HG02973 (cell line): Measurements from ENCODE around the gene DNAJC16.

Experiments used
- ATAC-seq: cut with Tn5 transposase; IDR thresholded peaks from one replicate; pipeline ENCODE4 v1.9.1; 2021; ENCODE audit warnings: moderate library complexity; ENCODE audit not compliant: unreplicated experiment

The DNAJC16 gene

GRCh38 chr1:15531682-15532081 lies 5.0 kb downstream of the DNAJC16 start:
- ATAC-seq = no peak

DNA sequence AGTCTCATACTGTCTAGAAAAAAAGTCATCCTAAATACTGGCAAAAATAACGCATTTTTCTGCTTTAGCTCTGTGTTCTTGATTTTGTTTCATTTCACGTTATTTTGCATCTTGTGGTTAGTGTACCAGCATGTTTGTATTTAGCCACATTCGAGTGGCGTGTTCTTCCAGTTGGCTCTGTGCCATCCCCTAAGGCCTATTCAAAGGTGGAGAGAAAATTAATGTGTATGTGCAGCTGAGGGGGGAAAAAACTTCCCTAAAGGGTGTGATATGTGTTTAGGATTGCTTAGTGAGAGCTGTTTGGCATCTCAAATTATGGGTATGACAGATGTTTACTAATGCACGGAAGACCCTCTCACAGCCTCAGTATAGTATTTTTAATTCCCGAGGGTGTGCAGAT lies 12.1 kb downstream of the DNAJC16 start:
- no peak for ATAC-seq

DNA sequence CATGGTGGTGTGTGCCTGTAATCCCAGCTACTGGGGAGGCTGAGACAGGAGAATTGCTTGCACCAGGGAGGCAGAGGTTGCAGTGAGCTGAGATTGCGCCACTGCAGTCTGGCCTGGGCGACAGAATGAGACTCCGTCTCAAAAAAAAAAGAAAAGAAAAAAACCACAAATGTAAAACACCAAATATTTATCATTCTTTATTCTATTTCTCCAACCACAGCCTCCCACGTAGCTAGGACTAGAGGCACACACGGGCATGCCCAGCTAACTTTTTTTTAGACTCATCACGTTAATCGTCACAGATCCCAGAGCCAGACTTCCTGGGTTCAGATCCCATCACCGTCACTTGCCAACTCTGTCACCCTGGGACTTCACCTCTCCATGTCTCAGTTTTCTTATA lies 13.5 kb downstream of the DNAJC16 start:
- no peak for ATAC-seq

- no peak for ATAC-seq
These were observed 14.7 kb downstream of the DNAJC16 start for GRCh38 chr1:15541231-15541792.

GRCh38 chr1:15542388-15543250 lies 16.0 kb downstream of the DNAJC16 start:
- no peak for ATAC-seq

GRCh38 chr1:15543251-15543588 lies 16.6 kb downstream of the DNAJC16 start:
- ATAC-seq = no peak

GRCh38 chr1:15543589-15544568 lies 17.2 kb downstream of the DNAJC16 start:
- no peak for ATAC-seq

GRCh38 chr1:15546641-15547040 lies 20.0 kb downstream of the DNAJC16 start:
- ATAC-seq = no peak

DNA sequence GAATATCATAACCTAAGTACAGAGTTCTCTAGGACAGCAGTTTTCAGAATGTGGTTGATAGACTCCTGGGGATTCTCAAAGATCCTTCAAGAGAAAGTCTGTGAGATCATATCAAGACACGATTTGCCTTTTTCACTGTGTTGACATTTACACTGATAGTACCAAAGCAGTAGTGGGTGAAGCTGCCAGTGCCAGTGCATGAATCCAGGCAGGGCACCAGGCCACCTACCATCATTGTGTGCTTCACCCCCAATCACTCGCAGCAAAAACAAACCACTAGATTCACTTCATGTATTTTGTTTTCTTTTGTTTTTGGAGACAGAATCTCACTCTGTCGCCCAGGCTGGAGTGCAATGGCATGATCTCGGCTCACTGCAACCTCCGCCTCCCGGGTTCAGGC lies 23.9 kb downstream of the DNAJC16 start:
- no peak for ATAC-seq

DNA sequence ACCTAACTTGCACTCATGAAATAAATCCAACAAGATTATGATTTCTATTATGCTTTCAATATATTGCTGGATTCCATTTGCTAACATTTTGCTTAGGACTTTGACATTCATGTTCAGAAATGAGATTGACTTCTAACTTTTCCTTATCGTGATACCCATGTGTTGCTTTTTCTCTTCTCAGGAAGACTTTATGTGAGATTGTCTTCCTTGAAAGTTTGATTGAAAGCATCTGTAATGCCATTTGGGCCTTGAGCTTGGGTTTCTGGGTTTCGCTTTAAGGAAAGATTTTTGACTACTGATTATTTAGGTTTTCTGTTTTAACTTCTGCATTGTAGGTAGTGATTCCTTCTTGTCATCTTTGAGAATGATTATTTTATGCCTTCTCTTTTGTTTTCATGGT lies 30.4 kb downstream of the DNAJC16 start:
- no peak for ATAC-seq

- ATAC-seq = no peak
These were observed 30.9 kb downstream of the DNAJC16 start for GRCh38 chr1:15557594-15557993.

GRCh38 chr1:15558516-15558915 lies 31.9 kb downstream of the DNAJC16 start:
- ATAC-seq = no peak

DNA sequence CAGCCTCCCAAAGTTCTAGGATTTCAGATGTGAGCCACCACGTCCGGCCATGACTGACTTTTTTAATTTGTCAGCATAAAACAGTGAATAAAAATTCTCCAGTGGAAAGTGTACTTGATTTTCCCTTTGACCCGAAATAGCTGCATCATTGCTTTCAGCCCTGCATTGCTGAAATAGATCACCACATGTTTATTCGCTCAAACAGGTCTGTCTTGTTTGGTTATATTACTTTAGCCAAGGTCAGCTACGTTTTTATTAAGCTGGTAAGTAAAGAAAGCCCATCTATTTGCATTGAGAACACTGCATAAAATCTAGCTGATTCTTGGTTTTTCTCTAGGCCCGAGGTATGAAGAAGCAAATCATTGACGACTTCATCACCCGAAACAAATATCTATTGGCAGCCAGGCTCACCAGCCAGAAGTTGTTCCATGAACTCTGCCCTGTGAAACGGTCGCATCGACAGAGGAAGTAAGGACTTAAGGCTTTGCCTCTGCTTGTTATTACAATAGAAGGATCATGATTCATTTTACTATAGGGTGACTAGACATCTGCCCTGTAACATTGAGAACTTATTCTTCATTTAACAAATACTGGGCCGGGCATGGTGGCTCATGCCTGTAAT lies 32.7 kb downstream of the DNAJC16 start:
- no peak for ATAC-seq

DNA sequence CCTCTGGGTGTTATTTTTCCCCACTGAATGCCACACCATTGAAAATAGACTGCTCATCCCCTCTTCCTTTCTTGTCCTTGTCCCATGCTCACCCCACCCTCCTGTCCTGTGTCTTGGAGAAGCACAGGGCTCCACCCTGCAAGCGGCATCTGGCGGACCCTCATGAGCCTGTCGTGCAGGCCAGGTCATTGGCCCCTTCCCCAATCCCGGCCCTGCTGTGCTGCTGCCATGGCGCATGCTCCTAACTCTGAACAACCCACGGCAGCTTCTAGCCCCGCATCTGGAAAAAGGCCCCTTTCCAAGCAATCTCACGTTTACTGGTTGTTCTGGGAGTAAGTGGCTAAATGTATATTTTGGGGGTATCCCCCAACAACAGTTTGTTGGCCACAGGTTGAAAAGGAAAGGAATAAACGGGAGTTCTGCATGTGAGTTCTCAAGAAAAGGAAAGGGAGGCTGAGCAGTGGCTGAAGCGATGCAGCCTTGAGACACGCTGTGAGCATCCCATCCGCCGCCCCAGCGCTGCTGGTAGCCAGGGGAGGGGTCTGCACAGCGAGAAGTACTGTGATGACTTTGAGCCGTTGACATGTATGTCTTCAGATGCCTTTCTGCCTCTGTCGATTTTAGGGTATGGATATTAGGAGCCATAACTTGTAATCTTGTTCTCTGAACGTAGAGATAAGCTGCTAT lies 41.9 kb downstream of the DNAJC16 start:
- ATAC-seq = no peak

- ATAC-seq = no peak
These were observed 44.2 kb downstream of the DNAJC16 start for GRCh38 chr1:15570861-15571260.

GRCh38 chr1:15571266-15571665 lies 44.6 kb downstream of the DNAJC16 start:
- no peak for ATAC-seq

- ATAC-seq = no peak
These were observed 46.8 kb downstream of the DNAJC16 start for GRCh38 chr1:15573477-15573876.

DNA sequence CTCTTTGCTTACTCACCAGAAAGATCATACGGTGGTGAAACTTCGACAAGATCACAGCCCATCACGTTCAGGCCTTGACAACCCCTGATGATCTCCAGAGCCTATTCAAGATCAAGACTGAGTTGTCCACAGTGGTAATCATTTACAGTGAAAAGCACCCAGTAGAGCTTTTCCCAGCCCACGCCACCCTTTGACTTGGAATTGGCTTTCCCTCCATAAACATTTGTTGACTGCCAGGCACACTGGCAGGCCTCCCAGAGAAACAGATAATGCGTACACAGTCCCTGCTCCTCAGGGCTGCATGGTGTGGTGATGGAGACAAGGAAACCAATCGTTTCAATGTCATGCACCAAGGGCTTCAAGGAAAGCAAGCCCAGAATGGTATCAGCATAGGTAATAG lies 48.1 kb downstream of the DNAJC16 start:
- no peak for ATAC-seq

DNA sequence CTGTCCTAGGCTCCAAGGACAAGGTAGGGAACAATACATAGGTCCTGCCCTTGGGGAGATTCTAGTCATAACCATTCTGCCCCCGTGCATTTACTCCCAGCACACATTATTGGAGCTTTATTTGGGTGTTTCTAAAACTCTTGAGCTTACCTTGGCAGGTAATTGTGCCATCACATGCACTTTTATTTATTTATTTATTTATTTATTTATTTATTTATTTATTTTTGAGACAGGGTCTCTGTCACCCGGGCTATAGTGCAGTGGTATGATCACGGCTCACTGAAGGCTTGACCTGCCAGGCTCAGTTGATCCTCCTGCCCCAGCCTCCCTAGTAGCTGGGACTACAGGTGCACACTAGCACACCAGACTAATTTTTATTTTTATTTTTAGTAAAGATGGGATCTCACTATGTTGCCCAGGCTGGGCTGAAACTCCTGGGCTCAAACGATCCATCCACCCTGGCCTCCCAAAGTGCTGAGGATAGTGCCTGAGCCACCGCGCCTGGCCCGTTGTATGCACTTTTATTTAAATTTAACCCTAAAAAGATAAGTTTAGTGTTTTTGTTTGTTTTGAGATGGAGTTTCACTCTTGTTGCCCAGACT lies 49.0 kb downstream of the DNAJC16 start:
- no peak for ATAC-seq

DNA sequence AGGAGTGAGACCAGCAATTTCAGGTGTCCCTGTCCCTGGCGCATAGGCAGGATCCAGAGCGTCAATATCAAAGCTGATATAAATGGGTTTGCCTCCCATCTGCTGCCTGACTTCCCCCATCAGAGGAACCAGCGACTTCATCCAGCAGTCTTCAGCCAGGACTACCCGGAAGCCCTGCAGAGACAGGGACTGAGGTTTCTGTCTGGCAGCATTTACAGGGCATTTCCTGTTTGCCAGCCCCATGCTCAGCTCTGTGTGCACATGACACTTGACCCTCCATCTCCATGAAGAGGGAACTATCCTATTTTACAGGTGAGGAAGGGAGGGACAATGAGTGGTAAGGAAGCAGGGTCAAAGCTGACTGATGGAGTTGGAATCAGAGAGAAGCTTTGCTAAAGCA lies 51.0 kb downstream of the DNAJC16 start:
- ATAC-seq = no peak
